Measurements from ENCODE around the gene FLACC1.

FLACC1 gene

GRCh38 chr2:201257381-201257955 is 99.7 kb downstream of the FLACC1 start:
- peak; percentile 48 for ATAC-seq

GRCh38 chr2:201256082-201256481 is 101.1 kb downstream of the FLACC1 start:
- ATAC-seq: no peak
- TF ChIP-seq ZFP3 (CRISPR knock-in tag; IDR thresholded peaks at IDR 0.05) (no peak), POU6F1 (CRISPR knock-in tag; IDR thresholded peaks at IDR 0.05; ENCODE audit: borderline replicate concordance, low read depth) (no peak), ZFP30 (CRISPR knock-in tag; IDR thresholded peaks at IDR 0.05) (no peak), BACH2 (CRISPR knock-in tag; IDR thresholded peaks at IDR 0.05; ENCODE audit: borderline replicate concordance) (no peak), TCF4 (CRISPR knock-in tag; IDR thresholded peaks at IDR 0.05; ENCODE audit: borderline replicate concordance) (no peak), OSR1 (CRISPR knock-in tag; IDR thresholded peaks at IDR 0.05) (no peak), ZNF70 (CRISPR knock-in tag; IDR thresholded peaks at IDR 0.05) (no peak)
- TF ChIP-seq, protein P1, sequence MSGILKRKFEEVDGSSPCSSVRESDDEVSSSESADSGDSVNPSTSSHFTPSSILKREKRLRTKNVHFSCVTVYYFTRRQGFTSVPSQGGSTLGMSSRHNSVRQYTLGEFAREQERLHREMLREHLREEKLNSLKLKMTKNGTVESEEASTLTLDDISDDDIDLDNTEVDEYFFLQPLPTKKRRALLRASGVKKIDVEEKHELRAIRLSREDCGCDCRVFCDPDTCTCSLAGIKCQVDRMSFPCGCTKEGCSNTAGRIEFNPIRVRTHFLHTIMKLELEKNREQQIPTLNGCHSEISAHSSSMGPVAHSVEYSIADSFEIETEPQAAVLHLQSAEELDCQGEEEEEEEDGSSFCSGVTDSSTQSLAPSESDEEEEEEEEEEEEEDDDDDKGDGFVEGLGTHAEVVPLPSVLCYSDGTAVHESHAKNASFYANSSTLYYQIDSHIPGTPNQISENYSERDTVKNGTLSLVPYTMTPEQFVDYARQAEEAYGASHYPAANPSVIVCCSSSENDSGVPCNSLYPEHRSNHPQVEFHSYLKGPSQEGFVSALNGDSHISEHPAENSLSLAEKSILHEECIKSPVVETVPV (CRISPR knock-in tag; IDR thresholded peaks at IDR 0.05): no peak

More at GRCh38 chr2:201257381-201257955, 99.7 kb downstream of the FLACC1 start:
- no peak for TF ChIP-seq CSDC2 (CRISPR knock-in tag; IDR thresholded peaks at IDR 0.05)
- TF ChIP-seq ZC3H10 (CRISPR knock-in tag; IDR thresholded peaks at IDR 0.05): no peak
- TF ChIP-seq, protein P2, sequence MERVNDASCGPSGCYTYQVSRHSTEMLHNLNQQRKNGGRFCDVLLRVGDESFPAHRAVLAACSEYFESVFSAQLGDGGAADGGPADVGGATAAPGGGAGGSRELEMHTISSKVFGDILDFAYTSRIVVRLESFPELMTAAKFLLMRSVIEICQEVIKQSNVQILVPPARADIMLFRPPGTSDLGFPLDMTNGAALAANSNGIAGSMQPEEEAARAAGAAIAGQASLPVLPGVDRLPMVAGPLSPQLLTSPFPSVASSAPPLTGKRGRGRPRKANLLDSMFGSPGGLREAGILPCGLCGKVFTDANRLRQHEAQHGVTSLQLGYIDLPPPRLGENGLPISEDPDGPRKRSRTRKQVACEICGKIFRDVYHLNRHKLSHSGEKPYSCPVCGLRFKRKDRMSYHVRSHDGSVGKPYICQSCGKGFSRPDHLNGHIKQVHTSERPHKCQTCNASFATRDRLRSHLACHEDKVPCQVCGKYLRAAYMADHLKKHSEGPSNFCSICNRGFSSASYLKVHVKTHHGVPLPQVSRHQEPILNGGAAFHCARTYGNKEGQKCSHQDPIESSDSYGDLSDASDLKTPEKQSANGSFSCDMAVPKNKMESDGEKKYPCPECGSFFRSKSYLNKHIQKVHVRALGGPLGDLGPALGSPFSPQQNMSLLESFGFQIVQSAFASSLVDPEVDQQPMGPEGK (CRISPR knock-in tag; IDR thresholded peaks at IDR 0.05; ENCODE audit: borderline replicate concordance): no peak
- no peak for TF ChIP-seq GLIS3 (CRISPR knock-in tag; IDR thresholded peaks at IDR 0.05)
- TF ChIP-seq TSHZ2 (CRISPR knock-in tag; IDR thresholded peaks at IDR 0.05): no peak
- TF ChIP-seq TOX (CRISPR knock-in tag; IDR thresholded peaks at IDR 0.05; ENCODE audit: borderline replicate concordance): no peak
- TF ChIP-seq PPARA (CRISPR knock-in tag; IDR thresholded peaks at IDR 0.05; ENCODE audit: borderline replicate concordance): no peak
- TF ChIP-seq ARNTL (CRISPR knock-in tag; IDR thresholded peaks at IDR 0.05; ENCODE audit: borderline replicate concordance, low read depth): no peak
- TF ChIP-seq, protein P3, sequence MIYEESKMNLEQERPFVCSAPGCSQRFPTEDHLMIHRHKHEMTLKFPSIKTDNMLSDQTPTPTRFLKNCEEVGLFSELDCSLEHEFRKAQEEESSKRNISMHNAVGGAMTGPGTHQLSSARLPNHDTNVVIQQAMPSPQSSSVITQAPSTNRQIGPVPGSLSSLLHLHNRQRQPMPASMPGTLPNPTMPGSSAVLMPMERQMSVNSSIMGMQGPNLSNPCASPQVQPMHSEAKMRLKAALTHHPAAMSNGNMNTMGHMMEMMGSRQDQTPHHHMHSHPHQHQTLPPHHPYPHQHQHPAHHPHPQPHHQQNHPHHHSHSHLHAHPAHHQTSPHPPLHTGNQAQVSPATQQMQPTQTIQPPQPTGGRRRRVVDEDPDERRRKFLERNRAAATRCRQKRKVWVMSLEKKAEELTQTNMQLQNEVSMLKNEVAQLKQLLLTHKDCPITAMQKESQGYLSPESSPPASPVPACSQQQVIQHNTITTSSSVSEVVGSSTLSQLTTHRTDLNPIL (CRISPR knock-in tag; IDR thresholded peaks at IDR 0.05; ENCODE audit: low read depth): no peak
- TF ChIP-seq TCF4 (CRISPR knock-in tag; IDR thresholded peaks at IDR 0.05; ENCODE audit: borderline replicate concordance): no peak
- TF ChIP-seq ZNF8 (CRISPR knock-in tag; IDR thresholded peaks at IDR 0.05): no peak
- TF ChIP-seq ISL1 (CRISPR knock-in tag; IDR thresholded peaks at IDR 0.05): no peak
- no peak for TF ChIP-seq SNAI2 (CRISPR knock-in tag; IDR thresholded peaks at IDR 0.05)
- TF ChIP-seq, protein P1 (CRISPR knock-in tag; IDR thresholded peaks at IDR 0.05): no peak
- no peak for TF ChIP-seq OSR1 (CRISPR knock-in tag; IDR thresholded peaks at IDR 0.05)
- TF ChIP-seq ZFP3 (CRISPR knock-in tag; IDR thresholded peaks at IDR 0.05): no peak
- no peak for TF ChIP-seq POU6F1 (CRISPR knock-in tag; IDR thresholded peaks at IDR 0.05; ENCODE audit: borderline replicate concordance, low read depth)
- TF ChIP-seq ZNF565 (CRISPR knock-in tag; conservative IDR thresholded peaks at IDR 0.05; ENCODE audit: low read depth): no peak

Measured in SK-N-SH treated with all-trans-retinoic acid at 6 μM for 48 hours (cell line).